ENCODE data around the gene SUV39H2. TPM values are rescaled to one million over a fixed set of nuclear protein-coding genes. Genes with fewer than 3 reads are reported as not detected.

The SUV39H2 gene
- total RNA-seq, 1 donor from 2014 or later: 112 TPM

- H3K9ac ChIP-seq: no peak overlapping the region
- no peak overlapping the region for H3K27ac Mint-ChIP-seq
- H3K27me3 Mint-ChIP-seq (ENCODE audit: insufficient read depth, low read depth): peaks cover 3% of the 10 kb centered on the region
- H3K9me3 Mint-ChIP-seq: peaks cover 52% of the 10 kb centered on the region
- H3K4me3 Mint-ChIP-seq: no peak overlapping the region
- H3K9me3 ChIP-seq (ENCODE audit: low read depth): no peaks in the 10 kb centered on the region
- no peak overlapping the region for H2AFZ ChIP-seq (replicated peaks)
- no peak for TF ChIP-seq CTCF (IDR thresholded peaks at IDR 0.05)
- no peak for TF ChIP-seq EZH2 (IDR thresholded peaks at IDR 0.05)
- no peak for TF ChIP-seq EZH2phosphoT487 (IDR thresholded peaks at IDR 0.05)
- H3K27me3 ChIP-seq: no peaks in the 10 kb centered on the region
- peaks cover 24% of the 10 kb centered on the region for H3K36me3 ChIP-seq
- H3K4me1 ChIP-seq: no peaks in the 10 kb centered on the region
- H3K4me3 ChIP-seq: no peak overlapping the region
- no peaks in the 10 kb centered on the region for H3F3A ChIP-seq (ENCODE audit: low read depth)
- no peak overlapping the region for H3K4me2 ChIP-seq
- no peak overlapping the region for H3K27ac ChIP-seq
- no peak for DNase-seq (ENCODE audit: low spot score)
- no peaks in the 10 kb centered on the region for H4K20me1 ChIP-seq (ENCODE audit: low read depth)
- H3K79me2 ChIP-seq (ENCODE audit: low read depth): peaks cover 5% of the 10 kb centered on the region
- peaks cover 83% of the 10 kb centered on the region for H3K36me3 Mint-ChIP-seq
- H3K4me1 Mint-ChIP-seq: no peaks in the 10 kb centered on the region
Observed at GRCh38 chr10:14910953-14911352, 32.3 kb downstream of the SUV39H2 start.

DNA sequence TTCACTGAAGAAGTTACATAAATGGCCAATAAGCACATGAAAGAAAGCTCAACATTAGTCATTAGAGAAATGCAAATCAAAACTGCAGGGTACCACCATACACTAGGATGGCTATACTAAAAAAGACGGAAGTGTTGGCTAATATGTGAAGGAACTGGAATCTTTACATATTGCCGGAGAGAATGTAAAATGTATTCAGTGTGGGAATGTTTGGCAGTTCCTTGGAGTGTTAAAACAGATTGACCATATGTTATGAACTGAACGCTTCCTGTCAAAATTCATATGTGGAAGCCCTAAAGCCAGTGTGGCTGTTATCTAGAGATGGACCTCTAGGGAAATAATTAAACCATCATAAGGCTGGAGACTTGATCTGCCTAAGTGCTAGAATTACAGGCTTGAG lies 33.1 kb downstream of the SUV39H2 start:
- Histone ChIP-seq H3K4me3 (no peak overlapping the region), H3K27ac (no peak overlapping the region), H3K4me2 (no peak overlapping the region), H3K79me2 (ENCODE audit: low read depth) (no peaks in the 10 kb centered on the region), H3K9me3 (ENCODE audit: low read depth) (no peaks in the 10 kb centered on the region), H4K20me1 (ENCODE audit: low read depth) (no peaks in the 10 kb centered on the region), H2AFZ (replicated peaks) (no peak overlapping the region), H3K27me3 (no peaks in the 10 kb centered on the region), H3K36me3 (peaks cover 18% of the 10 kb centered on the region), H3K4me1 (no peaks in the 10 kb centered on the region), H3F3A (ENCODE audit: low read depth) (no peaks in the 10 kb centered on the region), H3K9ac (no peak overlapping the region)
- TF ChIP-seq EZH2phosphoT487 (IDR thresholded peaks at IDR 0.05): no peak
- no peak for TF ChIP-seq CTCF (IDR thresholded peaks at IDR 0.05)
- no peak for TF ChIP-seq EZH2 (IDR thresholded peaks at IDR 0.05)
- no peak for DNase-seq (ENCODE audit: low spot score)
- peaks cover 3% of the 10 kb centered on the region for H3K27me3 Mint-ChIP-seq (ENCODE audit: insufficient read depth, low read depth)
- no peak overlapping the region for H3K27ac Mint-ChIP-seq
- no peaks in the 10 kb centered on the region for H3K4me1 Mint-ChIP-seq
- no peak overlapping the region for H3K4me3 Mint-ChIP-seq
- peaks cover 60% of the 10 kb centered on the region for H3K9me3 Mint-ChIP-seq
- H3K36me3 Mint-ChIP-seq: peaks cover 85% of the 10 kb centered on the region

DNA sequence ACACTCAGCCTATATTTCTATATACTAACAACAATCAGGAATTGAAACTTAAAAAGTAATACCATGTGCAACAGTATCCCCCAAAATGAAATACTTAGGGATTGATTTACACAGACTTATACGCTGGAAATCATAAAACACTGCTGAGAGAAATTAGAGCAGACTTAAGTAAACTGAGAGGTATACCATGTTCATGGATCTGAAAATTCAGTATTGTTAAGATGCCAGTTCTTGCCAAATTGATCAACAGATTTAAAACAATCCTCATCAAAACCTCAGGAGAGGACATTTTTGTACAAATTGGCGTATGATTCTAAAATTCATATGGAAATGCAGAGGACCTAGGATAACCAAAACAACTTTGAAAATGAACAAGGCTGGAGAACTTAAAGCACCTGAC lies 37.9 kb downstream of the SUV39H2 start:
- no peaks in the 10 kb centered on the region for H3K79me2 ChIP-seq (ENCODE audit: low read depth)
- Mint-ChIP-seq H3K4me1 (no peaks in the 10 kb centered on the region), H3K9me3 (peaks cover 55% of the 10 kb centered on the region), H3K27ac (no peak overlapping the region), H3K36me3 (peaks cover 83% of the 10 kb centered on the region), H3K27me3 (ENCODE audit: insufficient read depth, low read depth) (peaks cover 1% of the 10 kb centered on the region), H3K4me3 (no peak overlapping the region)
- H3K9ac ChIP-seq: no peak overlapping the region
- no peaks in the 10 kb centered on the region for H3K27me3 ChIP-seq
- H3K9me3 ChIP-seq (ENCODE audit: low read depth): no peaks in the 10 kb centered on the region
- no peak overlapping the region for H3K4me2 ChIP-seq
- no peak overlapping the region for H2AFZ ChIP-seq (replicated peaks)
- TF ChIP-seq EZH2phosphoT487 (IDR thresholded peaks at IDR 0.05) (no peak), CTCF (IDR thresholded peaks at IDR 0.05) (no peak), EZH2 (IDR thresholded peaks at IDR 0.05) (no peak)
- peaks cover 23% of the 10 kb centered on the region for H3K36me3 ChIP-seq
- no peaks in the 10 kb centered on the region for H3F3A ChIP-seq (ENCODE audit: low read depth)
- no peaks in the 10 kb centered on the region for H3K4me1 ChIP-seq
- no peak overlapping the region for H3K27ac ChIP-seq
- DNase-seq (ENCODE audit: low spot score): no peak
- H4K20me1 ChIP-seq (ENCODE audit: low read depth): no peaks in the 10 kb centered on the region
- no peak overlapping the region for H3K4me3 ChIP-seq
